Measurements from ENCODE around the gene C12orf57. TPM values are rescaled to one million over a fixed set of nuclear protein-coding genes. Genes with fewer than 3 reads are reported as not detected.
A peak's percentile ranks its signal among the peaks of the same experiment; 100 is the strongest.

Gene C12orf57
- total and polyA plus RNA-seq, 2 of the 13 experiments (the other 11 are each of a cell fraction or from before 2014, with no cell fraction given): 84.0 to 287 TPM

DNA sequence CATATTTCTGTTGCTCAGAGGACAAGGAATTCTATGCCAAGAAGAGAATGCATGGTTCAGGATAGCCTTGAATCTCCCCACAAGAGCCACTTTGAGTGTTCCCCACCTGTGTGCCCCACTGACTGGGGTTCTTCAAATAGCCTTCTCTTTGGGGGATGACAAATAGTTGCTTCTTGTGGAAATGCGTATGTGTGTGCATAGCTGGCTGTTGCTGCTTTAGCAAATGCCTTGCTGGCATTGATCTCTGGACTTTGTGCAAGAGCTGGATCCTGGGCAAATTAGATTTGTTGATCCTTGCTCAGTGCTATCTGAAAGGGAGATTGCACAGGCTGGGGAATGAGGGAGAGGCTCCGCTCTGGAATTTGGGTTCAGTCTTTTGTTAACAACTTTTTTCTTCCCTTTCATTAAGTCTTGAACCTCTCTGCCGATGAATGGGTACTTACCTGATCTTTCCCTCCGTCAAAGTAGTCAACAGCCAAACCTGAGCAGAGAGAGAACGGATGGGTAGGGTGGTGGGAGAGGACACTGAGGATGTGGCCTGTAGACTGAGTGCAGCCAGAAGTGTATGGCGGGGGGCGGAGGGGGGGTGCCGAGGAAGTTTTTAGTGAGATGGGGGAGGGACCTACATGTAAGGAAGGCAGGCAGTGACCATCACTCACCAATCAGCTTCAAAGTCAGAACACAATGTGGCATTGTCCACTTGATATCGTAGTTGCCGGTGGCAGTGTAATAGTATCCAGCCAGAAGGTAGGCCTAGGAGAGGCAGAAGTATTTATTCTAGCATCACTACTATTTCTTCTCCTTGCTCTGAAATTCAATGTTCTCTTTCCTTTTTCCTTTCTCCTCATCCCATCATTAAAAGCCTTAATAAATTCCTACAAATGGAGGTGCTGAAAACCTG is 37.6 kb downstream of the C12orf57 start (continued):
- TF ChIP-seq, protein P1, sequence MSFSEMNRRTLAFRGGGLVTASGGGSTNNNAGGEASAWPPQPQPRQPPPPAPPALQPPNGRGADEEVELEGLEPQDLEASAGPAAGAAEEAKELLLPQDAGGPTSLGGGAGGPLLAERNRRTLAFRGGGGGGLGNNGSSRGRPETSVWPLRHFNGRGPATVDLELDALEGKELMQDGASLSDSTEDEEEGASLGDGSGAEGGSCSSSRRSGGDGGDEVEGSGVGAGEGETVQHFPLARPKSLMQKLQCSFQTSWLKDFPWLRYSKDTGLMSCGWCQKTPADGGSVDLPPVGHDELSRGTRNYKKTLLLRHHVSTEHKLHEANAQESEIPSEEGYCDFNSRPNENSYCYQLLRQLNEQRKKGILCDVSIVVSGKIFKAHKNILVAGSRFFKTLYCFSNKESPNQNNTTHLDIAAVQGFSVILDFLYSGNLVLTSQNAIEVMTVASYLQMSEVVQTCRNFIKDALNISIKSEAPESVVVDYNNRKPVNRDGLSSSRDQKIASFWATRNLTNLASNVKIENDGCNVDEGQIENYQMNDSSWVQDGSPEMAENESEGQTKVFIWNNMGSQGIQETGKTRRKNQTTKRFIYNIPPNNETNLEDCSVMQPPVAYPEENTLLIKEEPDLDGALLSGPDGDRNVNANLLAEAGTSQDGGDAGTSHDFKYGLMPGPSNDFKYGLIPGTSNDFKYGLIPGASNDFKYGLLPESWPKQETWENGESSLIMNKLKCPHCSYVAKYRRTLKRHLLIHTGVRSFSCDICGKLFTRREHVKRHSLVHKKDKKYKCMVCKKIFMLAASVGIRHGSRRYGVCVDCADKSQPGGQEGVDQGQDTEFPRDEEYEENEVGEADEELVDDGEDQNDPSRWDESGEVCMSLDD (CRISPR knock-in tag; IDR thresholded peaks at IDR 0.05; ENCODE audit: borderline replicate concordance): peak; percentile 92; the same call in 1 of the 2 replicates
- TF ChIP-seq NR2F2 (IDR thresholded peaks at IDR 0.05; ENCODE audit: borderline replicate concordance, low read depth): no peak
- TF ChIP-seq, protein P2, sequence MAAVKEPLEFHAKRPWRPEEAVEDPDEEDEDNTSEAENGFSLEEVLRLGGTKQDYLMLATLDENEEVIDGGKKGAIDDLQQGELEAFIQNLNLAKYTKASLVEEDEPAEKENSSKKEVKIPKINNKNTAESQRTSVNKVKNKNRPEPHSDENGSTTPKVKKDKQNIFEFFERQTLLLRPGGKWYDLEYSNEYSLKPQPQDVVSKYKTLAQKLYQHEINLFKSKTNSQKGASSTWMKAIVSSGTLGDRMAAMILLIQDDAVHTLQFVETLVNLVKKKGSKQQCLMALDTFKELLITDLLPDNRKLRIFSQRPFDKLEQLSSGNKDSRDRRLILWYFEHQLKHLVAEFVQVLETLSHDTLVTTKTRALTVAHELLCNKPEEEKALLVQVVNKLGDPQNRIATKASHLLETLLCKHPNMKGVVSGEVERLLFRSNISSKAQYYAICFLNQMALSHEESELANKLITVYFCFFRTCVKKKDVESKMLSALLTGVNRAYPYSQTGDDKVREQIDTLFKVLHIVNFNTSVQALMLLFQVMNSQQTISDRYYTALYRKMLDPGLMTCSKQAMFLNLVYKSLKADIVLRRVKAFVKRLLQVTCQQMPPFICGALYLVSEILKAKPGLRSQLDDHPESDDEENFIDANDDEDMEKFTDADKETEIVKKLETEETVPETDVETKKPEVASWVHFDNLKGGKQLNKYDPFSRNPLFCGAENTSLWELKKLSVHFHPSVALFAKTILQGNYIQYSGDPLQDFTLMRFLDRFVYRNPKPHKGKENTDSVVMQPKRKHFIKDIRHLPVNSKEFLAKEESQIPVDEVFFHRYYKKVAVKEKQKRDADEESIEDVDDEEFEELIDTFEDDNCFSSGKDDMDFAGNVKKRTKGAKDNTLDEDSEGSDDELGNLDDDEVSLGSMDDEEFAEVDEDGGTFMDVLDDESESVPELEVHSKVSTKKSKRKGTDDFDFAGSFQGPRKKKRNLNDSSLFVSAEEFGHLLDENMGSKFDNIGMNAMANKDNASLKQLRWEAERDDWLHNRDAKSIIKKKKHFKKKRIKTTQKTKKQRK (IDR thresholded peaks at IDR 0.05; ENCODE audit: low read length): no peak

DNA sequence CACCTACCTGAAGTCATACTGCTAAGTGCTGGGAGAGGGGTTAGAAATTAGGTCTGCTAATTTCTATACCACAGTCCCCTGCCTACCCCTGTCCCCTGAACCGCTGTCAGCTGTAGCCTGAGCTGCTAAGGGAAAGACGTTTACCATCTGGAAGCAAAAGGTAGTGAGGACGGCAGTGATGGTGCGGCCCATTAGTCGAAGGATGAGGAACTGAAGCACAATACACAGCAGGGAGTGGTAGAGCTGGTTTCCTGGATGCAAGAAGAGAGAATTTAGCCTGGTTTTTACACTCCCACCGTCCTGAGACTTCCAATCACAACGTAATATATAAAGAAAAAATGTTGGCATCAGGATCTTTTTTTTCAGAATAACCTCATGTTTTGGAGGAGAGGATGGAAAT is 38.7 kb downstream of the C12orf57 start:
- Histone ChIP-seq H3K79me2 (ENCODE audit: insufficient read depth, low read length) (no peaks in the 10 kb centered on the region), H3K4me1 (ENCODE audit: insufficient read depth, low read length) (peaks cover 64% of the 10 kb centered on the region), H3K9ac (ENCODE audit: insufficient read depth, low read depth, low read length) (peak overlapping the region; percentile 12; the same call in 1 of the 2 replicates), H3K4me2 (ENCODE audit: low read depth, low read length) (peak overlapping the region; percentile 71), H3K4me3 (replicated peaks in 1 of 3; ENCODE audit: insufficient read depth in 1 of 3, low read depth in 2 of 3, low read length in 3 of 3) (no peak overlapping the region), H3K27me3 (ENCODE audit: control insufficient read depth in 1 of 2, insufficient read depth in 2 of 2, low read length in 2 of 2) (no peaks in the 10 kb centered on the region), H3K27ac (ENCODE audit: extremely low read length, insufficient read depth, low read length) (peak overlapping the region; percentile 98), H4K20me1 (ENCODE audit: insufficient read depth, low read length) (no peaks in the 10 kb centered on the region), H2AFZ (ENCODE audit: low read length) (no peak overlapping the region), H3K36me3 (replicated peaks in 1 of 2; ENCODE audit: control insufficient read depth in 1 of 2, insufficient read depth in 2 of 2, low read length in 2 of 2) (peaks cover 4 to 17% of the 10 kb centered on the region in 2 experiments), H3K9me3 (ENCODE audit: low read length) (no peaks in the 10 kb centered on the region)
- ChIA-PET POLR2A (interaction anchor here (2.4 to 5.4 kb wide), 2 partner anchors 38 to 125 kb away, joined by 18 to 65 read pairs; partner anchors contain the start of genes C12orf57 and RNU7-1), CTCF (ENCODE audit: low intra/inter-chr PET ratio, low total read pairs) (no interaction called here)
- no peak for DNase-seq (ENCODE audit: low spot score)
- in situ Hi-C loops (cut with HindIII; ENCODE audit: extremely low pct_ligation_motif_present, low pct_unique_long_range_greater_than_20kb): loop anchor here (5.0 kb wide), 1 partner anchor 35 kb away; the partner anchor contains the start of gene LPCAT3
- no peak for FAIRE-seq
- no TSS peak for BruUV-seq (replicated peaks)
- intact Hi-C loops (cut with micrococcal nuclease; ENCODE audit: unreplicated experiment): no loop called here
- 96% methylated on average over 7 of the region's 7 CpGs for WGBS (ENCODE audit: low lambda C conversion rate)
- ATAC-seq: no peak
- TF ChIP-seq NR3C1 (CRISPR knock-in tag; IDR thresholded peaks at IDR 0.05) (no peak), TFE3 (CRISPR knock-in tag; IDR thresholded peaks at IDR 0.05) (no peak), ZNF235 (CRISPR knock-in tag; IDR thresholded peaks at IDR 0.05; ENCODE audit: borderline replicate concordance) (no peak), ZNF10 (CRISPR knock-in tag; IDR thresholded peaks at IDR 0.05; ENCODE audit: borderline replicate concordance, low read depth) (no peak), FOXP1 (IDR thresholded peaks at IDR 0.05) (no peak), FOXP1 (CRISPR knock-in tag; IDR thresholded peaks at IDR 0.05) (no peak)
- TF ChIP-seq, protein P3, sequence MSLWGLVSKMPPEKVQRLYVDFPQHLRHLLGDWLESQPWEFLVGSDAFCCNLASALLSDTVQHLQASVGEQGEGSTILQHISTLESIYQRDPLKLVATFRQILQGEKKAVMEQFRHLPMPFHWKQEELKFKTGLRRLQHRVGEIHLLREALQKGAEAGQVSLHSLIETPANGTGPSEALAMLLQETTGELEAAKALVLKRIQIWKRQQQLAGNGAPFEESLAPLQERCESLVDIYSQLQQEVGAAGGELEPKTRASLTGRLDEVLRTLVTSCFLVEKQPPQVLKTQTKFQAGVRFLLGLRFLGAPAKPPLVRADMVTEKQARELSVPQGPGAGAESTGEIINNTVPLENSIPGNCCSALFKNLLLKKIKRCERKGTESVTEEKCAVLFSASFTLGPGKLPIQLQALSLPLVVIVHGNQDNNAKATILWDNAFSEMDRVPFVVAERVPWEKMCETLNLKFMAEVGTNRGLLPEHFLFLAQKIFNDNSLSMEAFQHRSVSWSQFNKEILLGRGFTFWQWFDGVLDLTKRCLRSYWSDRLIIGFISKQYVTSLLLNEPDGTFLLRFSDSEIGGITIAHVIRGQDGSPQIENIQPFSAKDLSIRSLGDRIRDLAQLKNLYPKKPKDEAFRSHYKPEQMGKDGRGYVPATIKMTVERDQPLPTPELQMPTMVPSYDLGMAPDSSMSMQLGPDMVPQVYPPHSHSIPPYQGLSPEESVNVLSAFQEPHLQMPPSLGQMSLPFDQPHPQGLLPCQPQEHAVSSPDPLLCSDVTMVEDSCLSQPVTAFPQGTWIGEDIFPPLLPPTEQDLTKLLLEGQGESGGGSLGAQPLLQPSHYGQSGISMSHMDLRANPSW (CRISPR knock-in tag; IDR thresholded peaks at IDR 0.05; ENCODE audit: borderline replicate concordance): no peak
